Measurements from ENCODE around the gene EPHB2.

DNA sequence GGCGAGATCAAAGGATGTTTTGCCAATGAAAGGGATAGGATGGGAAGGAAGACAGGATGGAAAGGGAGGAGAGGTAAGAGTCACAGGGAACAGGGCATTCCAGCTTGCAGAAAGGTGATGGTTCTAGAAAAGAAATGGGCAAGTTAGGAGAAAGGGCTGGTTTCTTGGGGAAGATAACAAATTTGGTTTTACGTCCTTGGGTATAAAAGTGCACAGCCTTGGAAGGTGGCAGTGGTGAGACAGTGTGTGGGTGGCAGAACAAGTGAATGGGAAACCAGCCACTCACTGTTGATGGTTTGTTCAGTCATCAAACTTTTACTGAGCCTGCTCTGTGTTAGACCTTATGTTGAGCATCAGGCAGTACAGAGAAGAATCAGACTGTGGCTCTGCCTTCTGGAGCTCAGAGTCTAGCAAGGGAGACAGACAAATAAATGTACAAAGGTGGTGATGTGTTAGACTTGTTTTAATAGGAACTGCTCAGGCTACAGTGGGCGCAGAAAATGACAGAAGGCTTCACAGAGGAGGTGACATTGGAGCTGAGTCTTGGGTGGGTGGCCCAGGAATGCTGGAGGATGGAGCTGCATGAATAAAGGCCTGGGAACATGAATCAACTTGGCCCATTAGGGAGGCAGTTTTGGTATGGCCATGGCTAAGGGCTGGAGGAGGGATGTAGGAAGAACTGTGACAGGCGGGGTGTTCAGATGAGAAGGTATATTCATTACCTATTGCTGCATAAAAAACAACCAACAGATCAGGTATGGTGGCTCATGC lies 76.3 kb downstream of the EPHB2 start:
- TF ChIP-seq, protein P1, sequence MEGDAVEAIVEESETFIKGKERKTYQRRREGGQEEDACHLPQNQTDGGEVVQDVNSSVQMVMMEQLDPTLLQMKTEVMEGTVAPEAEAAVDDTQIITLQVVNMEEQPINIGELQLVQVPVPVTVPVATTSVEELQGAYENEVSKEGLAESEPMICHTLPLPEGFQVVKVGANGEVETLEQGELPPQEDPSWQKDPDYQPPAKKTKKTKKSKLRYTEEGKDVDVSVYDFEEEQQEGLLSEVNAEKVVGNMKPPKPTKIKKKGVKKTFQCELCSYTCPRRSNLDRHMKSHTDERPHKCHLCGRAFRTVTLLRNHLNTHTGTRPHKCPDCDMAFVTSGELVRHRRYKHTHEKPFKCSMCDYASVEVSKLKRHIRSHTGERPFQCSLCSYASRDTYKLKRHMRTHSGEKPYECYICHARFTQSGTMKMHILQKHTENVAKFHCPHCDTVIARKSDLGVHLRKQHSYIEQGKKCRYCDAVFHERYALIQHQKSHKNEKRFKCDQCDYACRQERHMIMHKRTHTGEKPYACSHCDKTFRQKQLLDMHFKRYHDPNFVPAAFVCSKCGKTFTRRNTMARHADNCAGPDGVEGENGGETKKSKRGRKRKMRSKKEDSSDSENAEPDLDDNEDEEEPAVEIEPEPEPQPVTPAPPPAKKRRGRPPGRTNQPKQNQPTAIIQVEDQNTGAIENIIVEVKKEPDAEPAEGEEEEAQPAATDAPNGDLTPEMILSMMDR (IDR thresholded peaks at IDR 0.05), result no peak
- TF ChIP-seq POLR2A (IDR thresholded peaks at IDR 0.05), result no peak
- TF ChIP-seq POLR2AphosphoS5 (IDR thresholded peaks at IDR 0.05), result no peak
